ENCODE data around the gene C9.
"Not testable (repeated sequence)": the region's sequence is repeated elsewhere in the genome, so short reads cannot be mapped to it uniquely, and the experiment has no call there.

The C9 gene

GRCh38 chr5:39256477-39257235 is 107.6 kb downstream of the C9 start:
- DNase-seq: no peak

GRCh38 chr5:39255406-39255805 is 108.9 kb downstream of the C9 start:
- no peak for DNase-seq

- DNase-seq: no peak
Observed at GRCh38 chr5:39254671-39255070, 109.6 kb downstream of the C9 start.

GRCh38 chr5:39253196-39253595 is 111.1 kb downstream of the C9 start:
- no peak for DNase-seq

- DNase-seq: no peak
Observed at GRCh38 chr5:39249564-39250274, 114.6 kb downstream of the C9 start.

GRCh38 chr5:39249069-39249468 is 115.2 kb downstream of the C9 start:
- no peak for DNase-seq

- DNase-seq: no peak
Observed at GRCh38 chr5:39240750-39241149, 123.5 kb downstream of the C9 start.

- no peak for DNase-seq
Observed at GRCh38 chr5:39238366-39239105, 125.8 kb downstream of the C9 start.

GRCh38 chr5:39236718-39237117 is 127.6 kb downstream of the C9 start:
- no peak for DNase-seq

- no peak for DNase-seq
Observed at GRCh38 chr5:39235648-39236047, 128.6 kb downstream of the C9 start.

GRCh38 chr5:39234494-39234893 is 129.8 kb downstream of the C9 start:
- DNase-seq: not testable (repeated sequence)
